GM10248 (cell line): ENCODE measurements around the gene NPHP1.

ENCODE experiments used
- CTCF ChIA-PET: fragments of 300-600 bp; sonication (Branson Sonifier 250); formaldehyde crosslinking; extraction: SDS; loops from one replicate; lab custom pipeline; 2021; ENCODE audit warnings: antibody characterized with exemption; lab: Yijun Ruan, JAX
- POLR2A ChIA-PET: fragments of 350-650 bp; sonication (Branson Sonifier 250); formaldehyde crosslinking; extraction: SDS; loops from one replicate; lab custom pipeline; 2020; ENCODE audit warnings: antibody characterized with exemption; lab: Yijun Ruan, JAX
- DNase-seq: peaks from one replicate; pipeline ENCODE4 v3.0.0; 2012; ENCODE audit errors: extremely low spot score
- TF ChIP-seq, protein P1 (sequence below): IDR thresholded peaks from 2 replicates; pipeline ENCODE4 v1.5.1; 2012; ENCODE audit warnings: mild to moderate bottlenecking, low read depth; ENCODE audit errors: extremely low read depth, missing control alignments, control extremely low read depth

Gene NPHP1

DNA sequence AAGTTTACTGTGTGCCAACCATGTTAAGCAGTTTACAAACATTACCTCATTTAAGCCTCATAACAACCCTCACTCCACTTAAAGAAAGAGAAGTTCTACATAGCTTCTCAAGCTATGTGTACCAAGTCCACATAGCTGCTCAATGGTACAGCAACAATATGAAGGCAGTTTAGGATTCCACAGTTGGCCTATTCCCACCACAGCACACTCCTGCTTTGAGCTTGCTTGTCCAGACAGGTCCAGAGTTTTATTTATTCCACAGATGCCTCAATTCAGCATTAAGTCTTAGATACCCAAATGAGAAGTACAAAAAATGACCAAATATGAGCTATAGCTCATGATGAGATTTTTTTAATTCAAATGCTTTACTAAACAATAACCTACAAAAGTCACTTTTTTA lies 24.8 kb downstream of the NPHP1 start:
- CTCF ChIA-PET, result interaction anchor here (1.9 to 2.4 kb wide), 2 partner anchors 10 to 23 kb away, joined by 5 to 10 read pairs; no protein-coding TSS in a partner anchor
- DNase-seq, result no peak
- TF ChIP-seq, protein P1, sequence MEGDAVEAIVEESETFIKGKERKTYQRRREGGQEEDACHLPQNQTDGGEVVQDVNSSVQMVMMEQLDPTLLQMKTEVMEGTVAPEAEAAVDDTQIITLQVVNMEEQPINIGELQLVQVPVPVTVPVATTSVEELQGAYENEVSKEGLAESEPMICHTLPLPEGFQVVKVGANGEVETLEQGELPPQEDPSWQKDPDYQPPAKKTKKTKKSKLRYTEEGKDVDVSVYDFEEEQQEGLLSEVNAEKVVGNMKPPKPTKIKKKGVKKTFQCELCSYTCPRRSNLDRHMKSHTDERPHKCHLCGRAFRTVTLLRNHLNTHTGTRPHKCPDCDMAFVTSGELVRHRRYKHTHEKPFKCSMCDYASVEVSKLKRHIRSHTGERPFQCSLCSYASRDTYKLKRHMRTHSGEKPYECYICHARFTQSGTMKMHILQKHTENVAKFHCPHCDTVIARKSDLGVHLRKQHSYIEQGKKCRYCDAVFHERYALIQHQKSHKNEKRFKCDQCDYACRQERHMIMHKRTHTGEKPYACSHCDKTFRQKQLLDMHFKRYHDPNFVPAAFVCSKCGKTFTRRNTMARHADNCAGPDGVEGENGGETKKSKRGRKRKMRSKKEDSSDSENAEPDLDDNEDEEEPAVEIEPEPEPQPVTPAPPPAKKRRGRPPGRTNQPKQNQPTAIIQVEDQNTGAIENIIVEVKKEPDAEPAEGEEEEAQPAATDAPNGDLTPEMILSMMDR, result no peak
- POLR2A ChIA-PET, result no interaction called here

DNA sequence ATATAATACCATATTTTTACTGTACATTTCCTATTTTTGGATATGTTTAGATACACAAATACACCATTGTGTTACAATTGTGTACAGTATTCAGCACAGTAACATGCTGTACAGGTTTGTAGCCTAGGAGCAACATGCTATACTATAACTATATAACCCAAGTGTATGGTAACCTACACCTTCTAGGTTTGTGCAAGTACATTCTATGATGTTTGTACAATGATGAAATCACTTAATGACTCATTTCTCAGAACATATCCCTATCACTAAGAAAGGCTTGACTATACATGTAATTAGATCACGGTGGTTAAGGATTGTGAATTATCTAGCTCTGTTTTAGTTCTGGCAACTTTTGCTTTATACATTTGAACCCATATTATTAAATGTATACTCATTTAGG lies 31.3 kb downstream of the NPHP1 start:
- DNase-seq, result no peak
- CTCF ChIA-PET, result no interaction called here
- TF ChIP-seq, protein P1, result no peak

DNA sequence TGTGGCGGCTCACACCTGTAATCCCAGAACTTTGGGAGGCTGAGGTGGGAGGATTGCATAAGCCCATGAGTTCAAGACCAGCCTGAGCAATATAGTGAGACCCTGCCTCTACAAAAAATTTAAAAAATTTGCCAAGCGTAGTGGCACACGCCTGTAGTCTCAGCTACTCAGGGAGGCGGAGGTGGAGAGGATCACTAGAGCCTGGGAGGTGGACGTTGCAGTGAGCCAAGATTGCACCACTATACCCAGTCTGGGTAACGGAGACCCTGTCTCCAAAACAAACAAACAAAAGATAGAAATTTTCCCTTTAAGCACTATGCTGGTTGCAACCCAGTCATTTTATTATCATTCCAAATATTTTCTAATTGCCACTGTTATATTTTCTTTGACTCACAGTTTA lies 32.3 kb downstream of the NPHP1 start:
- ChIA-PET CTCF (no interaction called here), POLR2A (no interaction called here)
- no peak for DNase-seq
- TF ChIP-seq, protein P1, result no peak

More for the DNA sequence above, 31.3 kb downstream of the NPHP1 start:
- POLR2A ChIA-PET, result no interaction called here

DNA sequence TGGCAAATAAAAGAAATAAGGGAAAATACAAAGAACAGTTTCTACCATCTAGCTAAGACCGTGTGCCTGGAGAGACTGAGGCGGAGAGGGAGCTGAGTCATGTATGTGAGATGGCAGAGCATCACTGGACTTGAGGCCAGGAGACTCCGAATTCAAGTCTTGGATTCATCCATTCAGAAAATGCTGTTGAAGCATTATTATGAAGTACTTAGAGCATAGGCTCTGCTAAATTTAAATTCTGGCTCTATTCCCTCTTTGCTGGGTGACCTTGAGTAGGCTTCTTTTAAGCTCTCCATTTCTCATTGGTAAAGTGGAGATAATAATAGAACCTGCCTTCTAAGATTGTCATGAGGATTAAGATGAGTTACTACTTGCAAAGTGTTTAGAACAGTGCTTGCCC lies 34.7 kb downstream of the NPHP1 start:
- CTCF ChIA-PET, result interaction anchor here (1.1 to 7.8 kb wide), 5 partner anchors 9 to 18 kb away, joined by 3 to 54 read pairs (median 3); no protein-coding TSS in a partner anchor
- POLR2A ChIA-PET, result no interaction called here
- TF ChIP-seq, protein P1, result no peak
- no peak for DNase-seq

DNA sequence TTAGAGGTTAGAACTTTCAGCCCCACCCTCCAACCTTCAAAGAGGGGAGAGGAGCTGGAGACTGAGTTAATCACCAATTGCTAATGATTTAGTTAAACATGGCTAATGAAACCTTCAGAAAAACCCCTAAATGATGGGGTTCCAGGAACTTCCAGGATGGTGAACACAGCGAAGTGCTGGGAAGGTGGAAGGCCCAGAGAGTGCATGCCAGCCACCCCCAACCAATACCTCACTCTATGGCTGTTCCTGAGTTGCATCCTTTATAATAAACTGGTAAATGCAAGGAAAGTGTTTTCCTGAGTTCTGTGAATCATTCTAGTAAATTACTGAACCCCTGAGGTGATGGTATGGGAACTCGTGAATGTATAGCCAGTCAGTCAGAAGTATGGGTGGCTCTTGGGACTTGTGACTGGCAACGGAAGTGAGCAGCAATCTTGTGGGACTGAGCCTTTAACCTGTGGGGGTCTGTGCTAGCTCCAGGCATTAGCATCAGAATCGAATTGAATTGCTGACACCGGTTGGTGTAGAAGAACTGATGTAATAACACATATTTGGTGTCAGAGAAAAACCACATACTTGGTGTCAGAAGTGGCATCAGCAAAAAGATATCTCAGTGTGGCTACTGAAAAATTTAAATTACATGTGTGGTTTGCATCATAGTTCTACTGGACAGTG lies 37.4 kb downstream of the NPHP1 start:
- no peak for DNase-seq
- TF ChIP-seq, protein P1, result no peak
- POLR2A ChIA-PET, result no interaction called here
- CTCF ChIA-PET, result interaction anchor here (1.6 to 7.8 kb wide), 2 partner anchors 11 to 17 kb away, joined by 3 to 54 read pairs; no protein-coding TSS in a partner anchor

DNA sequence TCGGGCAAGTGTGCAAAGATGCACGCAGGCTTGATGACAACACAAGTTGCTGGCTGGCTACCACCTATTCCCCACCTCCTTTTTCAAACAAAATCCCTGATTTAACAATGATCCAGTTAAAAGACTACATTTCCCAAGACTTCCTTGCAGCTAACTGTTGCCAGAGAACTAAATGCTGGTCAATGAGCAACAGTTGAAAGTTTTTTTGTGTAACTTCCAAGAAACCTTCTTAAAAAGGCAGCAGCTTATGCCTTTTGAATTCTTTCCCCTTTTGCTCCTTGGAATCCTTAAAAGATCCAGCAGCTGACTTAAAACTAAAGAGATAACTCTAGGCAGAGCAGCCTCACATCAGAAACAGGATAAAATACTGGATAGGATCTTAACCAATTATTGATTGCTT lies 38.5 kb downstream of the NPHP1 start:
- TF ChIP-seq, protein P1, result no peak
- no peak for DNase-seq
- POLR2A ChIA-PET, result no interaction called here
- CTCF ChIA-PET, result interaction anchor here (1.4 to 7.8 kb wide), 3 partner anchors 10 to 21 kb away, joined by 3 to 54 read pairs (median 3); no protein-coding TSS in a partner anchor
